T-cell (primary cell): ENCODE measurements around the gene NDUFS6. TPM values are rescaled to one million over a fixed set of nuclear protein-coding genes. Genes with fewer than 3 reads are reported as not detected.
A peak's percentile ranks its signal among the peaks of the same experiment; 100 is the strongest.
"Not testable (repeated sequence)": the region's sequence is repeated elsewhere in the genome, so short reads cannot be mapped to it uniquely, and the experiment has no call there.

Experiments used
- ATAC-seq, 4 experiments: fragments of 200-7000 bp in 3 of 4; fragments of 150-1000 bp in 1 of 4; cut with Tn5 transposase; replicated peaks in 1 of 4; 1 replicate in 3 of 4; 2 replicates in 1 of 4; pipeline ENCODE4 v1.10.0; 2021; ENCODE audit warnings: moderate library complexity in 3 of 4, mild to moderate bottlenecking in 2 of 4, moderate number of reproducible peaks in 1 of 4
- CTCF ChIA-PET, 2 donors: fragments of 300-600 bp; sonication (Branson Sonifier 250); formaldehyde crosslinking; loops; one replicate each; lab custom pipeline; 2022; ENCODE audit warnings: antibody characterized with exemption in 2 of 2; lab: Charles Lee
- POLR2A ChIA-PET, 2 donors: fragments of 300-600 bp; sonication (Branson Sonifier 250); formaldehyde crosslinking; loops; one replicate each; lab custom pipeline; 2022; ENCODE audit warnings: antibody characterized with exemption in 2 of 2; lab: Charles Lee
- DNase-seq, 35 experiments: peaks; one replicate each; pipeline versions ENCODE4 v3.0.0 to v3.0.0-alpha.2; 2013 to 2023
- H3K27ac ChIP-seq: one replicate; pipeline ENCODE4 v1.5.1; 2013; ENCODE audit warnings: low read length
- H3K27me3 ChIP-seq, 2 experiments: replicated peaks in 1 of 2; 1 replicate in 1 of 2; 2 replicates in 1 of 2; pipeline versions ENCODE4 v1.6.1 to v1.7.0; 2013; ENCODE audit warnings: low read length in 1 of 2, mixed read lengths in 1 of 2; ENCODE audit not compliant: control insufficient read depth in 2 of 2, insufficient read depth in 2 of 2; ENCODE audit errors: extremely low read depth in 1 of 2
- H3K36me3 ChIP-seq, 2 donors: 1 replicate in 1 of 2; 2 replicates in 1 of 2; pipeline versions ENCODE4 v1.6.1 to v1.7.0; 2013; ENCODE audit warnings: low read length in 1 of 2; ENCODE audit not compliant: control insufficient read depth in 2 of 2, insufficient read depth in 1 of 2; ENCODE audit errors: extremely low read depth in 1 of 2
- H3K4me1 ChIP-seq, 2 experiments: 1 replicate in 1 of 2; 2 replicates in 1 of 2; pipeline versions ENCODE4 v1.6.1 to v1.7.0; 2013; ENCODE audit warnings: low read length in 2 of 2, mixed read lengths in 1 of 2; ENCODE audit not compliant: insufficient read depth in 2 of 2, control insufficient read depth in 1 of 2; ENCODE audit errors: extremely low read depth in 1 of 2
- H3K4me3 ChIP-seq, 2 donors: 1 replicate in 1 of 2; 2 replicates in 1 of 2; pipeline versions ENCODE4 v1.5.1 to v1.7.0; 2013; ENCODE audit warnings: mild to moderate bottlenecking in 2 of 2, low read length in 1 of 2, moderate library complexity in 1 of 2; ENCODE audit not compliant: control insufficient read depth in 1 of 2; ENCODE audit errors: extremely low read depth in 1 of 2
- H3K9me3 ChIP-seq: 2 replicates; pipeline ENCODE4 v1.7.0; 2013
- H3K27ac Mint-ChIP-seq, 2 donors: one replicate each; pipeline ENCODE4 v1.8.0; 2020 to 2021; ENCODE audit warnings: mild to moderate bottlenecking in 2 of 2, mixed read lengths in 2 of 2
- H3K27me3 Mint-ChIP-seq, 2 donors: one replicate each; pipeline ENCODE4 v1.8.0; 2021 to 2022; ENCODE audit warnings: mixed read lengths in 2 of 2
- H3K36me3 Mint-ChIP-seq: one replicate; pipeline ENCODE4 v1.8.0; 2021; ENCODE audit warnings: mixed read lengths
- H3K4me1 Mint-ChIP-seq, 3 donors: one replicate each; pipeline ENCODE4 v1.8.0; 2020 to 2022; ENCODE audit warnings: mixed read lengths in 3 of 3, mild to moderate bottlenecking in 1 of 3
- H3K4me3 Mint-ChIP-seq, 3 donors: one replicate each; pipeline ENCODE4 v1.8.0; 2020 to 2022; ENCODE audit warnings: mild to moderate bottlenecking in 3 of 3, mixed read lengths in 3 of 3, moderate library complexity in 3 of 3
- H3K9me3 Mint-ChIP-seq, 3 donors: one replicate each; pipeline ENCODE4 v1.8.0; 2020 to 2022; ENCODE audit warnings: mixed read lengths in 3 of 3
- WGBS: methylation state at CpG from one replicate; pipeline ENCODE4 v1.1.5; 2013; ENCODE audit warnings: missing lambda C conversion rate; ENCODE audit not compliant: insufficient coverage; 5-methylcytosine and 5-hydroxymethylcytosine counted together
- total RNA-seq, 35 experiments: library from RNA in 6 of 35; stranded (reverse) in 6 of 35; fragments of 120-200 nt in 1 of 35; gene quantifications; one replicate each; pipeline versions ENCODE4 v1.2.1 to v1.2.4 and lab custom pipeline; 2013 to 2026

NDUFS6 gene
- total RNA-seq, 5 donors from 2014 or later (not counting 1 experiment from before 2014, with no cell fraction given) = 16.4 to 21.7 (median 18.8) TPM

DNA sequence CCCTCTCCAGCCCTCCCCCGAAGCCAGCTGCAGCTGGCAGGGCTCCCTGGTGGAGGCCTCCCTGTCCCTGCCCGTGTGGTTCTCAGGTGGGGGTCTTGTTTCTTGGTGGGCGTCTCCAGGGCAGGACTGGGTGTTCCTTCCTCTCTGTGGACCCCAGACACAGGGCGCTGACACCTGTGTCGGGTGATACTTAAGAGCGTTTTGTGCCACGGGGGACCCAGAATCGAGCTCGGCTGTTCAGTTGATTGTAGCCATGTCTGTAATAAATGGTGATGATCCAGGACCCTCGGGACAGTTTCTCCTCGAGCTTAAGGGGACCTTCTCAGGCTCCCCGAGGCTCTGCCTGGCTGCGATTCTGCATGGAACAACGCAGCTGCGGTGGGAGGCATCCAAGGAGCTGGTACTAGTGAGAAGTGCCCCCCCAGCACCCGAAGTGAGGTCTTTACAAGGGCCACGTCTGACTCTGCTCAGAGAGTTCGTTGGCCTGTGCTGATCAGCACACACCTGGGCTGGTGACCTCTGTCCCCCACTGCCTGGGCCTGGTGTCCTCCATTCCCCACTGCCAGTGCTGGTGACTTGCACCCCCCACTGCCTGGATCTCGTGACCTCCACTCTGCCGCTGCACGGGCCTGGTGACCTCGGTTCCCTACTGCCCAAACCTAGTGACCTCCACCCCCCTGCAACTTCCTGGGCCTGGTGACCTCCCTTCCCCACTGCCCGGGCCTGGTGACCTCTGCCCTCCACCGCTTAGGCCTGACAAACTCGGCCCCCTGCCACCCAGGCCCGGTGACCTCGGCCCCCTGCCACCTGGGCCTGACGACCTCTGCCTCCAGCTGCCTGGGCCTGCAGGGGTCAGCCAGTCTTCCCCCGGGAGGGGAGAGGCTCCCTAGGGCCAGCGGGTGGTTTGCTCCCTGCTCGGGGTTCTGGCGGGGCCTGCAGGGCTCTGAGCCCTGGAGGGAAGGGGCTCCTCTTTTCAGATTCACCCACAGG lies 36.0 kb downstream of the NDUFS6 start:
- Histone ChIP-seq H3K9me3 (no peaks in the 10 kb centered on the region), H3K27ac (no peak overlapping the region), H3K36me3 (no peaks in the 10 kb centered on the region), H3K4me1 (no peaks in the 10 kb centered on the region), H3K4me3 (no peak overlapping the region), H3K27me3 (peaks cover 0 to 71% of the 10 kb centered on the region in 2 experiments)
- Mint-ChIP-seq H3K4me1 (no peaks in the 10 kb centered on the region), H3K27ac (no peak overlapping the region), H3K27me3 (peaks cover 3 to 39% of the 10 kb centered on the region in 2 donors), H3K36me3 (no peaks in the 10 kb centered on the region), H3K9me3 (no peaks in the 10 kb centered on the region), H3K4me3 (no peak overlapping the region)
- ATAC-seq = no peak
- WGBS = 81% methylated on average over 25 of the region's 32 CpGs
- ChIA-PET POLR2A (no interaction called here), CTCF (no interaction called here)
- no peak for DNase-seq

DNA sequence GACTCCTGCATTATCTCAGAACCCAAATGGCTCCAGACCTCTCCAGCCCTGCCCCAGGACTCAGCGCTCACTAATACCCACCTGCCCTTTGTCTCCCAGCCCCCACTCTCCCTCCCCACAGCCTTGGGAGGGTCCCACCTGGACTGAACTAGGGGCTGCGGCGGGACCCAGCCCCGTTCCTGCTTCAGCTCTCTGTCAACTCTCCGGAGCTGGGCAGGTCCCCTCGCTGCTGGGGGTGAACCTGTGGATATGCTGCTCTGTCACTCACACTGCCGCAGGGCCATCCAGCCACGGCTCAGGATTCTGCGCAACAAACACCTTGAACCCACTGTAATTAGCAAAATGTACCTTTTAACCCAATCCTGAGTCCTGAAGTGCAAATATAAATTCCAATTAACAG lies 36.8 kb downstream of the NDUFS6 start:
- Histone ChIP-seq H3K4me1 (no peaks in the 10 kb centered on the region), H3K9me3 (no peaks in the 10 kb centered on the region), H3K4me3 (no peak overlapping the region), H3K27ac (no peak overlapping the region), H3K27me3 (peaks cover 0 to 64% of the 10 kb centered on the region in 2 experiments), H3K36me3 (no peaks in the 10 kb centered on the region)
- WGBS = 80% methylated on average over 9 of the region's 9 CpGs
- ATAC-seq (no peak), DNase-seq (no peak)
- Mint-ChIP-seq H3K27ac (peak overlapping the region in 1 of 2 donors; percentile 28), H3K27me3 (peaks cover 3 to 42% of the 10 kb centered on the region in 2 donors), H3K36me3 (no peaks in the 10 kb centered on the region), H3K4me3 (no peak overlapping the region), H3K9me3 (no peaks in the 10 kb centered on the region), H3K4me1 (no peaks in the 10 kb centered on the region)
- CTCF ChIA-PET = no interaction called here
- POLR2A ChIA-PET = no interaction called here

GRCh38 chr5:1840071-1840547 lies 38.9 kb downstream of the NDUFS6 start:
- no peak for ATAC-seq
- peaks cover 0 to 49% of the 10 kb centered on the region in 2 experiments for H3K27me3 ChIP-seq
- Mint-ChIP-seq H3K36me3 (no peaks in the 10 kb centered on the region), H3K9me3 (no peaks in the 10 kb centered on the region), H3K4me3 (no peak overlapping the region), H3K4me1 (no peaks in the 10 kb centered on the region), H3K27ac (no peak overlapping the region), H3K27me3 (peaks cover 3 to 43% of the 10 kb centered on the region in 2 donors)
- H3K4me3 ChIP-seq = no peak overlapping the region
- CTCF ChIA-PET = no interaction called here
- H3K4me1 ChIP-seq = no peaks in the 10 kb centered on the region
- WGBS = 88% methylated on average over 20 of the region's 20 CpGs
- H3K27ac ChIP-seq = no peak overlapping the region
- no peaks in the 10 kb centered on the region for H3K36me3 ChIP-seq
- DNase-seq = no peak
- POLR2A ChIA-PET = no interaction called here
- no peaks in the 10 kb centered on the region for H3K9me3 ChIP-seq

DNA sequence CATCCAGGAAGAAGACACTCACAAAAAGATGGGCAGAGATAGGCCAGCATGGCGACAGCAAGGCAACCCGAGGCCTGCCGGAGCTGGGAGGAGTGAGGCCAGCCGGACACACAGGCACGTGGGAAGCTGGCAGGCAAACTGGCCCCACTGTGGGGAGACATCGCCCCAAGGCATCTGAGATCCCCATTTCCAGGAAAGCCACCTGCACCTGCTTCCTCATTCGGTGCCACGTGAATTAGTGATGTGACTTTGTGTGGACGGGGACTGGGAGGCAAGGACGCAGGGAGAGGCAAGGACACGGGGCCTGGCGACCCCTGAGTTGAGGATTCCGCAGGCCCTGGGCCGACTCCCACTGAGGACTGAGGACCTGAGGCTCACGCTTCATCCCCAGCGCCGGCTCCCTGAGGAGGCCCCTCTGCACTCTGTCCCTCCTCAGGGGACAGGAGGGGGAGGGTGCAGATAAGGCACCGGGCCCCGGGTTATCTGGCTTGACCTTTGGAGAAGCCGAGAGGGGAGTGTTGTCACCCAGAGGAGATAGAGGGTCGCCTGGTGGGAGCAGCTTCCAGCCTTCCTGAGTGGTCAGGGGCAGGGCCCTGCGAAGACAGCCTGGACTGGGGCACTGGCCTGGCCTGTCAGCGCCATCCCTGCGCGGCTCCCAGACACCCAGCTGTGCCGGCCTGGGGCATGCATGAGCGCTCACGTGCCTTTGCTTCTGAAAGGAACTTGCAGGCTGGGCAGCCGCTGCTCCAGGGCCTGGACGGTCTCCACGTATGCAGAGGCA lies 39.7 kb downstream of the NDUFS6 start:
- no peak overlapping the region for H3K4me3 Mint-ChIP-seq
- no peak for DNase-seq
- CTCF ChIA-PET = no interaction called here

DNA sequence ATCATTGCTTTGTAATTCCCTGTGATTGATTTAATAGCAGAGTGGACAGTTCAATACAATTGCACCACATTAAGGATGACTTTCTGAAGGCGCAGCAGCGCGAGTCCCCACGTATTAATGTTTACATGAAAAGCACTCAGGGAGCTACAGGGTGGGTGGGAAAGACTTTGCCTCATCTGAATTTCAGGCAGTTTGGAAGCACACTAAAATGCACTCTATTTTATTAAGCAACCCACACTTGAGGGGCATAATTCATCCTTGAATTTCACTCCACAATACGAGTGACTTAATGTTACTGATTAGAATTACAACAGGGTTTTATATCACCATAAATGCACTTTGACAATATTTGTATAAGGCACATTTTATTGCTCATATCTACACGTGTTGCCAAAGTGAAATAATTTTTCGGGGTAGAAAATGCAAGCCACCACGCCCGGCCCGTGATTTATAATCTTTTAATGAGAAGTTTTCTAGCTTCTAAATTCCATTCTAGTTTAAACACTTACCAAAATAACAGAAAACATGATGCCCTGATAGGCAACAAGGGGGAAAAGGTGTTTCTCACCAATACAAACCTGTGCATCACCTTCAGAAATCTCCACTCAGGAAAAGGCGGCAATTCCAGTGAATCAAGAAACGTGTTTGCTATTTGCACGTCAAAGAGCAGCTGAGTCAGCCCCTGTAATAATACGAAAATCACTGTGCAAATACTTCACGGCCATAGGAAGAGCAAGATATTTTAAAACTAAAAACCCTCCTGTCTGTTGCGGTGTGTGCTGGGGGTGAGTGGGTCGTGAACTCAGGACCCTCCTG lies 41.0 kb downstream of the NDUFS6 start:
- no peaks in the 10 kb centered on the region for H3K4me1 ChIP-seq
- ATAC-seq (no peak), DNase-seq (no peak)
- POLR2A ChIA-PET = no interaction called here
- Mint-ChIP-seq H3K9me3 (no peaks in the 10 kb centered on the region), H3K4me3 (no peak overlapping the region), H3K27me3 (peaks cover 3 to 42% of the 10 kb centered on the region in 2 donors), H3K27ac (no peak overlapping the region), H3K4me1 (no peaks in the 10 kb centered on the region), H3K36me3 (no peaks in the 10 kb centered on the region)
- no peak overlapping the region for H3K4me3 ChIP-seq
- CTCF ChIA-PET = no interaction called here
- WGBS = no CpG with 5 or more reads among the region's 17 CpGs
- no peak overlapping the region for H3K27ac ChIP-seq
- no peaks in the 10 kb centered on the region for H3K36me3 ChIP-seq
- H3K27me3 ChIP-seq = peaks cover 0 to 37% of the 10 kb centered on the region in 2 experiments
- no peaks in the 10 kb centered on the region for H3K9me3 ChIP-seq

More for the DNA sequence above, 39.7 kb downstream of the NDUFS6 start:
- no peak for ATAC-seq
- Mint-ChIP-seq H3K4me1 (no peaks in the 10 kb centered on the region), H3K36me3 (no peaks in the 10 kb centered on the region), H3K27me3 (peaks cover 3 to 42% of the 10 kb centered on the region in 2 donors), H3K9me3 (no peaks in the 10 kb centered on the region), H3K27ac (no peak overlapping the region)
- H3K27me3 ChIP-seq = peaks cover 0 to 47% of the 10 kb centered on the region in 2 experiments
- H3K4me3 ChIP-seq = no peak overlapping the region
- no peaks in the 10 kb centered on the region for H3K36me3 ChIP-seq
- H3K9me3 ChIP-seq = no peaks in the 10 kb centered on the region
- H3K4me1 ChIP-seq = no peaks in the 10 kb centered on the region
- 48% methylated on average over 26 of the region's 31 CpGs for WGBS
- no peak overlapping the region for H3K27ac ChIP-seq
- POLR2A ChIA-PET = no interaction called here

- H3K4me3 Mint-ChIP-seq, H3K4me1 ChIP-seq, H3K4me3 ChIP-seq, H3K36me3 ChIP-seq, H3K9me3 Mint-ChIP-seq, CTCF ChIA-PET, H3K4me1 Mint-ChIP-seq, H3K27ac ChIP-seq, DNase-seq, H3K9me3 ChIP-seq, POLR2A ChIA-PET, H3K36me3 Mint-ChIP-seq, ATAC-seq, H3K27ac Mint-ChIP-seq: not testable (repeated sequence)
- peaks cover 10 to 50% of the 10 kb centered on the region in 2 donors for H3K27me3 Mint-ChIP-seq
- 91% methylated on average over 4 of the region's 10 CpGs for WGBS
- H3K27me3 ChIP-seq = peaks cover 0 to 35% of the 10 kb centered on the region in 2 experiments
Measured at GRCh38 chr5:1843761-1844160, 42.6 kb downstream of the NDUFS6 start.
